ENCODE measurements around the gene DCAF4. TPM values are rescaled to one million over a fixed set of nuclear protein-coding genes. Genes with fewer than 3 reads are reported as not detected.

Gene DCAF4
- polyA plus RNA-seq, 1 donor from 2014 or later, result 16.5 TPM

GRCh38 chr14:72883109-72883508 lies 43.2 kb upstream of the DCAF4 start:
- Histone ChIP-seq H3K9ac (ENCODE audit: low read length) (no peak overlapping the region), H3K9me3 (ENCODE audit: low read length) (no peaks in the 10 kb centered on the region), H3K27me3 (ENCODE audit: insufficient read depth, low read depth, low read length) (no peaks in the 10 kb centered on the region), H4K20me1 (ENCODE audit: insufficient read depth) (no peaks in the 10 kb centered on the region), H3K4me3 (ENCODE audit: low read length) (no peak overlapping the region), H3K36me3 (ENCODE audit: insufficient read depth, low read length) (no peaks in the 10 kb centered on the region), H3K4me2 (ENCODE audit: low read length) (no peak overlapping the region), H2AFZ (ENCODE audit: low read depth, low read length) (no peak overlapping the region), H3K79me2 (replicated peaks; ENCODE audit: insufficient read depth, low read length) (no peaks in the 10 kb centered on the region), H3F3A (ENCODE audit: insufficient read depth, low read length, poor library complexity, severe bottlenecking) (no peaks in the 10 kb centered on the region), H3K27ac (ENCODE audit: low read length) (no peak overlapping the region), H3K9me2 (ENCODE audit: insufficient read depth, low read length) (no peaks in the 10 kb centered on the region)
- TF ChIP-seq MXI1 (conservative IDR thresholded peaks at IDR 0.05; ENCODE audit: poor library complexity, severe bottlenecking) (no peak), EP300 (conservative IDR thresholded peaks at IDR 0.05; ENCODE audit: poor library complexity, severe bottlenecking) (no peak), REST (IDR thresholded peaks at IDR 0.05; ENCODE audit: borderline replicate concordance) (no peak), POLR2AphosphoS5 (IDR thresholded peaks at IDR 0.05) (no peak), EZH2 (IDR thresholded peaks at IDR 0.05; ENCODE audit: borderline replicate concordance, insufficient read depth, low read length, poor library complexity, severe bottlenecking) (no peak), TAF1 (IDR thresholded peaks at IDR 0.05; ENCODE audit: low read depth) (no peak)

DNA sequence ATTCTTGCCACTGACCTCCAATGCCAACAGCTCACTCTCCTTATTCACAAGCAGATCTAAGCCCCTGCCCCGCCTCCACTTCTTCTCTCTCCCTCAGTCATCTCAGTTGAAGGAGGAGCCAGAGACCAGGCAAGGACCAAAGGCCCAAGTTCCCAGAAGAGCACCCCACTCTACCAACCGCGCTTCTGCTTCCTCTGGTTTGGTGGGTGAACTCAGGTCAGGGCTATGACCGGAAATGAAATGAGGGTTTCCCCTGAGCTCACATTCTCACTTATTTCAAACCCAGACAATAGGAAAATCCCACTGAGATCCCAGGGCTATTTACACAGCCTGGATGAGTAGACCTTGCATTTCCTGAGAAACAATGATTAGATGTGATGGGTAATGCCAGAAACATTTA lies 42.3 kb upstream of the DCAF4 start:
- no peak overlapping the region for H2AFZ ChIP-seq (ENCODE audit: low read depth, low read length)
- H3K79me2 ChIP-seq (replicated peaks; ENCODE audit: insufficient read depth, low read length), result no peaks in the 10 kb centered on the region
- no peak overlapping the region for H3K4me3 ChIP-seq (ENCODE audit: low read length)
- no peak overlapping the region for H3K9ac ChIP-seq (ENCODE audit: low read length)
- TF ChIP-seq EZH2 (IDR thresholded peaks at IDR 0.05; ENCODE audit: borderline replicate concordance, insufficient read depth, low read length, poor library complexity, severe bottlenecking), result no peak
- no peak for TF ChIP-seq MXI1 (conservative IDR thresholded peaks at IDR 0.05; ENCODE audit: poor library complexity, severe bottlenecking)
- H3F3A ChIP-seq (ENCODE audit: insufficient read depth, low read length, poor library complexity, severe bottlenecking), result no peaks in the 10 kb centered on the region
- H4K20me1 ChIP-seq (ENCODE audit: insufficient read depth), result no peaks in the 10 kb centered on the region
- no peaks in the 10 kb centered on the region for H3K36me3 ChIP-seq (ENCODE audit: insufficient read depth, low read length)
- no peak overlapping the region for H3K4me2 ChIP-seq (ENCODE audit: low read length)
- no peaks in the 10 kb centered on the region for H3K9me2 ChIP-seq (ENCODE audit: insufficient read depth, low read length)
- H3K27me3 ChIP-seq (ENCODE audit: insufficient read depth, low read depth, low read length), result no peaks in the 10 kb centered on the region
- no peaks in the 10 kb centered on the region for H3K9me3 ChIP-seq (ENCODE audit: low read length)
- H3K27ac ChIP-seq (ENCODE audit: low read length), result no peak overlapping the region

DNA sequence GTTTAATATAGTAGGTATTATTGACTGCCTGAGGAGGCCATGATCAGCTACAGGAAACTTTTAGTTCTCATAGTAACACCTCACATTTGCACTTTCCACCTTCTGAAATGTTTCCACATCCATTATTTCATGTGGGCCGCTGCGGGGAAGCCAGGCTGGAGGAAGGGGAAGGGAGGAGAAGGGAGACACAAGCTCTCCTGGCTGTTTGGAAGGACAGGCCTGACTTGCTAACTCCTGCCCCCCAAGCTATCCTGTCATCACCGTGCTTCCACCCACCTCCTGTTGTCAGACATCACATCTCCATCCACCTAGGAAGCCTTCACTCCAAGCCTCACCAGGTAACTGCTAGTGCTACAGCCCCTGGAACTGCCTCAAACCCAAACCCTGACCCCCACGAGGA lies 41.9 kb upstream of the DCAF4 start:
- H3K4me3 ChIP-seq (ENCODE audit: low read length), result no peak overlapping the region
- no peaks in the 10 kb centered on the region for H4K20me1 ChIP-seq (ENCODE audit: insufficient read depth)
- H3K79me2 ChIP-seq (replicated peaks; ENCODE audit: insufficient read depth, low read length), result no peaks in the 10 kb centered on the region
- TF ChIP-seq POLR2AphosphoS5 (IDR thresholded peaks at IDR 0.05), result no peak
- TF ChIP-seq, protein P1, sequence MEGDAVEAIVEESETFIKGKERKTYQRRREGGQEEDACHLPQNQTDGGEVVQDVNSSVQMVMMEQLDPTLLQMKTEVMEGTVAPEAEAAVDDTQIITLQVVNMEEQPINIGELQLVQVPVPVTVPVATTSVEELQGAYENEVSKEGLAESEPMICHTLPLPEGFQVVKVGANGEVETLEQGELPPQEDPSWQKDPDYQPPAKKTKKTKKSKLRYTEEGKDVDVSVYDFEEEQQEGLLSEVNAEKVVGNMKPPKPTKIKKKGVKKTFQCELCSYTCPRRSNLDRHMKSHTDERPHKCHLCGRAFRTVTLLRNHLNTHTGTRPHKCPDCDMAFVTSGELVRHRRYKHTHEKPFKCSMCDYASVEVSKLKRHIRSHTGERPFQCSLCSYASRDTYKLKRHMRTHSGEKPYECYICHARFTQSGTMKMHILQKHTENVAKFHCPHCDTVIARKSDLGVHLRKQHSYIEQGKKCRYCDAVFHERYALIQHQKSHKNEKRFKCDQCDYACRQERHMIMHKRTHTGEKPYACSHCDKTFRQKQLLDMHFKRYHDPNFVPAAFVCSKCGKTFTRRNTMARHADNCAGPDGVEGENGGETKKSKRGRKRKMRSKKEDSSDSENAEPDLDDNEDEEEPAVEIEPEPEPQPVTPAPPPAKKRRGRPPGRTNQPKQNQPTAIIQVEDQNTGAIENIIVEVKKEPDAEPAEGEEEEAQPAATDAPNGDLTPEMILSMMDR (IDR thresholded peaks at IDR 0.05; ENCODE audit: poor library complexity, severe bottlenecking), result no peak
- no peak for TF ChIP-seq REST (IDR thresholded peaks at IDR 0.05; ENCODE audit: borderline replicate concordance)
- no peak for TF ChIP-seq EZH2 (IDR thresholded peaks at IDR 0.05; ENCODE audit: borderline replicate concordance, insufficient read depth, low read length, poor library complexity, severe bottlenecking)
- TF ChIP-seq TAF1 (IDR thresholded peaks at IDR 0.05; ENCODE audit: low read depth), result no peak
- TF ChIP-seq EP300 (conservative IDR thresholded peaks at IDR 0.05; ENCODE audit: poor library complexity, severe bottlenecking), result no peak
- no peak for TF ChIP-seq SMC3 (conservative IDR thresholded peaks at IDR 0.05; ENCODE audit: poor library complexity)
- no peak for TF ChIP-seq MXI1 (conservative IDR thresholded peaks at IDR 0.05; ENCODE audit: poor library complexity, severe bottlenecking)
- no peak for TF ChIP-seq RAD21 (conservative IDR thresholded peaks at IDR 0.05)
- H3K9ac ChIP-seq (ENCODE audit: low read length), result no peak overlapping the region
- no peak overlapping the region for H3K4me2 ChIP-seq (ENCODE audit: low read length)
- H3K9me3 ChIP-seq (ENCODE audit: low read length), result no peaks in the 10 kb centered on the region
- H3K9me2 ChIP-seq (ENCODE audit: insufficient read depth, low read length), result no peaks in the 10 kb centered on the region
- no peaks in the 10 kb centered on the region for H3F3A ChIP-seq (ENCODE audit: insufficient read depth, low read length, poor library complexity, severe bottlenecking)
- no peak overlapping the region for H3K27ac ChIP-seq (ENCODE audit: low read length)
- H2AFZ ChIP-seq (ENCODE audit: low read depth, low read length), result no peak overlapping the region
- peaks cover 3% of the 10 kb centered on the region for H3K27me3 ChIP-seq (ENCODE audit: insufficient read depth, low read depth, low read length)
- no peaks in the 10 kb centered on the region for H3K36me3 ChIP-seq (ENCODE audit: insufficient read depth, low read length)

Data from neural cell (in vitro differentiated cells).